A172 (cell line): ENCODE data around the gene PLXNC1. TPM values are rescaled to one million over a fixed set of nuclear protein-coding genes. Genes with fewer than 3 reads are reported as not detected.

Experiments
- DNase-seq: peaks from one replicate; pipeline ENCODE4 v3.0.0-alpha.2; 2015; ENCODE audit warnings: low spot score
- total RNA-seq: library from RNA; depleted of rRNA; stranded (reverse); fragments of >200 nt; shearing (Covaris generic); gene quantifications from 2 replicates; pipeline ENCODE4 v1.2.3, GENCODE V29; 2014

PLXNC1 gene
- total RNA-seq, 1 experiment from 2014 or later: 0.07 TPM

DNA sequence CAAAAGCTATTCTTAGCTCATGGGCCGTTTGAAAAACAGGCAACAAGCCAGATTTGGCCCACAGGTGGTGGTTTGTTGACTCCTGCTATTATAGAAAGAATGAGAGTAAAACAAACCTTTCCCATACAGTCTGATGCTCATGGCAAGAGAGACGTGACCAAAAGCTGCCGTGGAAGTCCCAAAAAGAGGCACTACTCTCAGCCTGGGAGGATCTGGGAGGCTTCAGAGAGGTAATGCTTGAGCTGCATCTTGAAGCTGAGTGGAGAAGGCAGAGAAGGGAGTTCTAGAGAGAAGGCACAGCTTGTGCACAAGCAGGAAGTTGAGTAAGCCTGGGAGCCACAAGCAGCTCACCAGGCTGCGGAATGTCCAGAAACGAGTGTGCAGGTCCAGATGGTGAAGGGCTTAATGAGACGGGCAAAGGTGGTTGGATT lies 9.6 kb downstream of the PLXNC1 start:
- no peak for DNase-seq

DNA sequence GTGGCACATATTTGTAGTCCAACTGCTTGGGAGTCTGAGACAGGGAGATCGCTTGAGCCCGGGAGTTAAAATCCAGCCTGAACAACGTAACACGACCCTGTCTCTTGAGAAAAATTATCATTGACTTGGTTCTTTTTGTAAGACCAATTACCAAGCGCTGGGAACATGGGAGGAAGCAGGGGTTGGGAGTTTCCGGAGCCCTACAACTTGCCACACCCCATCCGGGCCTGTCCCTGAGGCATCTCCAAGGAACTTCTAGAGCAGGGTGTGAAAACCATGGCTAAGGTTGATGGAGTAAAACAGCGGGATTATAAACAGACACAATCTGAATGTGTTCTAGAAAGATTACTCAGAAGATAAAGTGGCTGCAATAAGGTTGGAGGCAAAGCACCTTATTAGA lies 10.3 kb downstream of the PLXNC1 start:
- DNase-seq: no peak

DNA sequence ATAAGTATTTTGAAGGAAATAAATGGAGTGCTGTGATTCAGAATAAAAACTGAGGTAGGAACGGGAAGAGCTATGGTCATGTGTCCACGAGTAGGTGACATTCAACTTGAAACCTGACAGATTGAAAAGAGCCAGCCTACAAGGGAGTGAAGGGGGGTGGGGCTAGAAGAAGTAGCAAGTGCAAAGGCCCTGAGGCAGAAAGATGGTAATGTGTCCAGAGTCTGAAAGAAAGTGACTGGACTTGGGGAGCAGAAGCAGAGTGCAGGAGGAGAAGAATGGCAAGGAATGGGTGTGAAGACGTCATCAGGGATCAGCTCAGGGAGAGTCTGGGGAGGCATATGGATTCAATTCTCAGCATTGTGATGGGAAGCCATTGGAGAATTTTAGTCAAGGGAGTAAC lies 13.7 kb downstream of the PLXNC1 start:
- DNase-seq: no peak

DNA sequence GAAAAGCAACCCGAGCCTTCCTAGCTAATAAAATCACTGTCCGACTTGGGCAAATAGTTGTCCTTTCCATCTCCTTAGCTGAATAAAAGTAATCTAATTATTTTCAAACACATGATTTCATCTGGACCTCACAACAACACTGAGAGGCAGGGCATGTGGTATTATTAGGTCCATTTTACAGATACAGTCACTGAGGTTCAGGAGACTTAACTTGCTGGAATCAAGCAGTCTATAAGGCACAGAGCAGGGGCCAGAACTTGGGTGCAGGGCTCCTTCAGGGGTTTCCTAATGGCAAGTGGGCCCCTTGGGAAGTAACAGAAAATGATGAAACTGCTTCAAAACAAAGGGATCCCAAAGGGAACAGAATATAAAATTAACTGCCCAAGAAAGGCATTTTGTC lies 15.5 kb downstream of the PLXNC1 start:
- DNase-seq: no peak

DNA sequence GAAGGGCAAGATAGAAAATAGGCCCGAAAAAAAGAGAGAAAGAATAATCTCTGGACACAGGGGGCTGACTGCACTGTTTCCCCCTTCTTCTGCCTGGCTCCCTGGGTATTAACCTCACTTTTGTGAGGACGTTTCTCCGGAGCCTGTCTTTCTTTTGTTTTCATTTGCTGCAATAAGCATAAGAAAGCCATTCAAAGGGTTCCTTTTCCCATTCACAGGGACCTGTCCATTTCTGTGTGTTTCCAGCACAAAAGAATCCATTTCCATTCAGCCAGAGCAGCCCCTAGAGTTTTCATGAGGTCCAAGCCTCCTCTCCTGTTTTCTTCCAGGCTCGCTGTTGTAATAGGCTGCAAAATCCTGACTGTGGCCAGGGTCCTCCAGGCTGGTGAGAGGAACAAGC lies 16.8 kb downstream of the PLXNC1 start:
- no peak for DNase-seq

DNA sequence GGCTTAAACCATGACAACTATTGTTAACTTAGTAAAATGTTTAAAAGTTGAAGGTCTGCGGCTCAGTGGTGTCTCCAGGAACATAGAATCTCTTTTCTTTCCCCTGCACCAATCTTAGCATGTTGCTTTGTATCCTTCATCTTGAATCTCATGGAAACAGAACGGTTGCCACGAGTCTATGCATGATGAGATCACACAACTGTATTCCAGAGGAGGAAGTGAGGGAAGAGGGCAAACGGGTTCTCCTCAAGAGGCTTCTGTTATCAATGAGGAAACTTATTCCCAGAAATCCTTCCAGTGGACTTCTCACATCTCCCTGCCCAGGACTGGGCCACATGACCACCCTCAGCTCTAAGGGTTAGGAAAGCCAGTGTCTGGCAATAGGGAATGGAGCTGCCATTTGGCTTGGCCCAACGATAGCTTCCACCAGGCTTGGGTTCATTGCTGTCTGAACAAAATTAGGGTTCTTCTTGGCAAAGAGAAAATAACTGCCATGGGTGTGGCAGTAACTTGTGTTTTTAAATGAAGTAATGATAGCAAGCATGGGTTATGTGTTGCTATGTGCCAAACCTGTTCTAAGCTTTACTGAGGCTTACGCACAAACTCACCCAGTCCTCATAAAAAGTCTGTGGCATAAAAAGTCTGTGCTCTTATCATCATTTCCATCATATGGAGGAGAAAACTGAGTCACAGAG lies 17.4 kb downstream of the PLXNC1 start:
- DNase-seq: no peak

DNA sequence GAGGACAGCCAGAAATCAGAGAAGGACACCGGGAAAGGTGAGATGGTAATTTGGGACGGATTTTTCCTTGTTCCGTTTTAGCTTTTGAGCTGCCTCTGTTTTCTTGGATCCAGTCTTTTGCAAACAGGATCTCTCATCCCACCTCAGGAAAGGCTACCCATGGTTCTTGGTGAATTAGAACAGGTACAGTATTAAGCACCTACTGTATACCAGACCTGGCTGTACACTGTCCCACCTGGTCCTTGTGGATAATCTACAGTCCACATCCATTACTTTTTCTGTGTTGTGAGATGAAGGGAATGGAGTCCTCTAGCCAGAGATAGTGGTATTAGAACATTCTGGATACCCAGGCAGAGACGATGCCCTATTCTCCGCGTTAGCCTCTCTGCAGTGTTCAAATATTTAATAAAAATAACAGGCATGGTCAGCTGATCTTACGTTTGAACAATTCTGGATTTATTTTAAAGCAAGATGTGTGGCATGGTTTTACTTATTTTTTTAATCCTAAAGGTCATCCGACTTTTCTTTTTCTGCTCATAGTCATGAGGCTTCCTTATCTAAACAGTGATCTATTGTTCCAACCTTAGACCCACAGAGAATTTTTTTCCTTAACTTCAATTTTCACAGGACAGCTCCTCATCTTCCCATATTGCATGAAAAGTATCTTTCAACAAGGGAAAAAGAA lies 18.8 kb downstream of the PLXNC1 start:
- no peak for DNase-seq

DNA sequence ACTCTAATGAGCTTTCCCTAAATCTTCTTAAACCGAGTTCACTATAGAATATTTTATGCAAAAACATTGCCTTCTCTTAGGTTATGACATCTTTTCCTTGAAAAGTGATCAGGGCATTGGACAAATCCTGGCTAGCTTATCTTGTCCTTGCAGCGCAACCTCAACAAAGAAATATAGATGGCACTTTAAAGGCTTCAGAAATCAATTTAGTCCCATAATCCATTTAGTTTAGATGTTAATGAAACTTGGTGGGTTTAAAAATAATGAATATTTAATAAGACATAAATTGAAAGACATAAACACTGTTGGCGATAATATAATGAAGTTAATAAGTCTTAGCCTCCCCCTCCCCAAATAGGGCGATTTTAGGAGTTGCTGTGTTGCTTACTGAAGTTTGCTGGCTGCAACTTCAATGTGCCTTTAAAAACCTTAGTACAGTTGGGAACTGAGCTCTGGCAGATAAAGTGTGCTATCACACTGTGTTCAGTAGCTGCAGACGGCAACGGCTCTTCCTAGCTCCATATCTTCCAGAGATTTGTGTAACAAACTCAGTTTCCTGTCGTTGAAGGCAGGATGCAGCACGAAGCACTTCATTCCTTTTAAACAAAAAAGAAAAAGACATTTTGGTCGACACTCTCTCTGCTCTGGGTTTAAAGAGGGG lies 19.5 kb downstream of the PLXNC1 start:
- no peak for DNase-seq

DNA sequence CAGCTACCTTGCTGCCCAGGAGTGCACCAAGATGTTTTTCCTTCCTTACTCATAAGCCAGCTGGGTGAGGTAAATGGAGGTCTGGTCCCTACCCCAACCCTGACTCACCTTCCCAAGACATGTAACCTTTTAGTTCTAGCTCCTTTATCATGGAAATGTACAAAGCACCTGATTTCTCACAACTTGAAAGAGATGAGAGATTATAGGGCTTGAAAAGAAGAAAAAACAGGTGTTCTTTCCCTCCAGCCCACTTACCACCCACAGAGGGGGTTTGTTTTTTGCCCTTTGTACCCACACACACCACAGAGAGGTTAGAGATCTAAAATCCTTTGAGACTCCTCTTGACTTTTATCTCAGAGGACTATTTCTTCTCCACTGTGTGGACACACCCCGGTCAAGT lies 21.1 kb downstream of the PLXNC1 start:
- no peak for DNase-seq

DNA sequence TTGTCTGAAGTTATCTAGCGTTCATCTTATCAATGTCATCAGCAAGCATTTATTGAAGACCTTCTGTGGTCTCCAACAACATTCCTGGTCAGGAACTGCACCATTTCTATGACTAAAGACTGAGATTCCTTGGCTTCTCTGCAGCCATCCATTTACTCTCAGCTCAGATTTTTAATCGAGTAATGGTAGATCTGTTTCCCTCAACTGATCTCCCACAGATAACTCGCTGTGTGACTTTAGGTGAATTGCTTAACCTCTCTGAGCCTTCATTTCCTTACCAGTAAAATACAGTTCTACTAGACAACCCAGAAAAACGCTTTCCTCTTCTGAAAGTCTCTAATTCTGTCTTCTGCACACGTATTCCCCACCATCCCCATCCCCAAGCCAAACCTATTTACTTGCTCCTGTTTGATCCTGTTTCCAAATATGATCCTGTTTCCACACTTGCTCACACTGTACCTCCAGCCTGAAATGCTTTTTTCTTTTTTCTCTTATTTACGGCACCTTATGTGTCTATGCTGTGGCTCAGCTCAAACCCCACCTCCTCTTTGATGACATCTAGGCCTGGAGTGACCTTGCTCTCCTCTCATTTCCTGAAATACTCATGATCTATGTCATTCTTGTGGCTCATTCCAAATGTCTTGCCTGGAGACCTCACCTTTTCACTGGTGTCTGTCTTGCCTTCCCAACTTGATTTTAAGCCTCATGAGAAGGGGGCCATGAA lies 21.8 kb downstream of the PLXNC1 start:
- no peak for DNase-seq

DNA sequence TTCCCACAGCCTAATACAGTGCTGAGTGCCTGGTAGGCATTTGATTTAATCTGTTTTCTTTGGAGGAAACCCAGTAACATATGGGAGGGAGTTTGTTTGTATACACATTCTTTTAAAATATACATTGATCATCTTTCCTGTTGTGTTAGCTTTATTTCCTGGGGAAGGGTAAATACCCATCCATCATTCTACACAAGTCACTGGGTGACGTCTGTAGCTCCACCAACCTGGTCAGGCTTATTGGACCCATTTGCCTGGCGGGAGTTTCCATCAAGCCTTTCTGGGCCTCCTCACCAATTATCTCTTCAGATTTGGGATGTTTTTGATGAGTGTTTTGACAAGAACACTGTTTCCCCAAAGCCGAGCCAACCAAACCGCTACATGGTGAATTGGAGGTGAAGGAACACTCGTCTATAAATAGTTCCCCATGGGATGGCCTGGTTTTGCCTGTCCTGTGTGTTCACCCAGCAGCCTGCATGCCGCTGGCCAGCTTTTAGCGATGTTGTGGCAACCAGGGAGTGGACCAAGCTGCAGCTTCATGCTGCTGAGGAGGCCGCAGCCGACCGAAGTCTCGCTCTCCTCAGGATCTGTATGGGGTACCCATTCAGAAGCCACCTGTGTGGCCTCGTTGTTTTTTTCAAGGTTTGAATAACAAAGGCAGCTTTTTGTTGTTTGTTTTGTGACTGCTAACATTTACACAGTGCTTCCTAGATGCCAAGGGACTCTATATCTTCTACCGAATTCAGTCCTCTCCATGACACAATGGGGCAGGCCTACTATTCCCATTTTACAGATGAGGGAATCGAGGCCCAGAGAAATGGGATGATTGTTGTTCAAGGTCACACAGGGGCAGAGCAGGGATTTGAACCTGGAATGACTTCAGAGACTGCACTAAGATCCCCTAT lies 22.6 kb downstream of the PLXNC1 start:
- DNase-seq: no peak

DNA sequence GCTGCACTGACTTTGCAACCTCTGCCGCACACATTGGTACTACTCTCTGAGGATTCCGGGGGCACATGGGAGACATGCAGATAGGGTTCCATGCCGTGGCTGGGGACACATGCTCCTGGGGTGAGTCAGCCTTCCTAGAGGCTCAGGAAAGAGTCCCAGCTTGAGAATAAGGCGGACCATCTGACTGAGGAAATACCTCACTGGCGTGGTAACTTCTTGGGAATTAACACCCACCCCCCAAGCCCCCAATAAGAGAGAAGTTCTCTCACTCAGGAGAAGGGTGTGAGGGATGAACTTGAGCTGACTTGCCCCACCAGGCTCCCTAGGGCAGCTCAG lies 23.2 kb downstream of the PLXNC1 start:
- DNase-seq: peak; percentile 17

DNA sequence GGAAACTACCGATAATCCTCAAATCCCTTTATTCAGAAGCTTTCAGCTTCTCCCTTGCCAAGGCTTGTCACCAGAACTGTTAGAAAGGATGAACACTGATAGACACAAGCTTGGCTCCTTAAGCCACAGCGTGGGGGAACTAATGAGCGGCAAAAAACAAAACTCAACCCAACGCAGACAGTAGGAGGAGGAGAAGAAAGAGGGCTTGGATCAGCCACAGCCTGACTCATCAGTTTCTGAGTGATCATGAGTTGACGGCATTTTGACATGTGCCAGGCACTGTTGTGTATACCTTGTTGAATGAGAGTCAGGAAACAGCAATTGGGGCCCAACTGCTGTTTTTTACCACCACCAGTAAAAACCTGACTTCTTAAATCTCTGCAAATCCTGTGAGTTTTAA lies 23.7 kb downstream of the PLXNC1 start:
- DNase-seq: no peak

DNA sequence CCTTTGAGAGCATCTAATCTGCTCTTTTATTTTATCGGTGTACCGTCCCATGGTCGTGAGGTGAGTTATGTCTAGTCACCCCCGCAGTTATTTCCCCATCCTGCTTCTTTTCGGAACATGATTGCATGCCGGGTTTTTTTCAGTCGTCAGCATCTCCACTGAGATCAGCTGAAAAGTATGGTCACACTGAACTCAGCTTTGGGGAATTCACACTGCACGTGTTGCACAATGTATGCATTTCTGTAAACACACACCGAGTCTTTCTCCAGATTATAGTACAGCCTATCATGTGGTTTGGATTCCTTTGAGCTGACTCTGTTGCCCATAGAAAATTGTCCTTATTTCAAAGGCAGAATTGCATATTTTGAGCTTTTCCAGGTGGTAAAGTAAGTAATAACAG lies 24.6 kb downstream of the PLXNC1 start:
- DNase-seq: peak; percentile 26

DNA sequence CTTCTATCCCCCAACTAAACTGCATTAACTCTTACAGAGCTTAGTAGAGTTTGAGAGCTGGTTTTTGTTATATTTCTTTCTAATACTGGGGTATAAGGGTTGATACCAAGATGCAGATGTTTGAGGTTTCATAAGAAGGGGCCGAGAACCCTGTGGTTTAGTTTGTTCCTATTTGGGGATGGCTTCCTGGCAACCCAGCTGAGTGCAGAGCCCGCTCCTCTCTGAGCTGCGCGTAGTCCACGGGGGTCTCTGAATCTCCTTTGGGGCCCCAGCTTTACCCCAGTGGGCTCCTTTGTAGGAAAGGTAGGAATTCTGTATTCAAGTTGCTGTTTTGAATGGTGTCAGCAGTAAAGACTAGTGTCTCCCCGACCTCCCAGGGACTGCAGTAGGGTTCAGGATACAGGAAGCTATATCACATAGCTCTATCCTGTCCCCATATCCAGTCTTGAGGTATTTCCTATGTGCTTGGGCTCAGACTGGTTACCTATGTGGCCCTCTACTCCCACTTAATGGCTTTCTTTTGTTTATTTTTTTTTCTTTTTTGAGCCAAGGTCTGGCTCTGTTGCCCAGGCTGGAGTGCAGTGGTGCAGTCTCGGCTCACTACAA lies 25.4 kb downstream of the PLXNC1 start:
- no peak for DNase-seq

DNA sequence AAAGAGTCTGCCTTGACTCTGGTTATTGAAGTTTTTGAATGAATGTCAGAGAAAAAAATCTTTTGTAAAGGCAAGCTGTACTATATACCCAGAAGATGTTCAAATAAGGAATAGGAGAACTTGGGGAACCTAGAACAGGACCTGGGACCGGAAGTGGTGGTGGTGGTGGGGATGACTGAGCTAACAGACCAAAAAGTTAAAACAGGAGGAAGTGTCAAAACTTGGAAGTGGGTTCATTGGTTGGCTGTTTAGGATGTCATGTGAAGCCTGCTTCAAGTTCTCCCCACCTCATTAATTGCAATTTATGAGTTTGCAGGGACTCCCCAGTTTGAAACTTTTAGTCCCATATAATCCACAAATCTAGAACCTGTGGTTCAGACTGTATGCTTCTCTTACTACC lies 26.2 kb downstream of the PLXNC1 start:
- DNase-seq: no peak

DNA sequence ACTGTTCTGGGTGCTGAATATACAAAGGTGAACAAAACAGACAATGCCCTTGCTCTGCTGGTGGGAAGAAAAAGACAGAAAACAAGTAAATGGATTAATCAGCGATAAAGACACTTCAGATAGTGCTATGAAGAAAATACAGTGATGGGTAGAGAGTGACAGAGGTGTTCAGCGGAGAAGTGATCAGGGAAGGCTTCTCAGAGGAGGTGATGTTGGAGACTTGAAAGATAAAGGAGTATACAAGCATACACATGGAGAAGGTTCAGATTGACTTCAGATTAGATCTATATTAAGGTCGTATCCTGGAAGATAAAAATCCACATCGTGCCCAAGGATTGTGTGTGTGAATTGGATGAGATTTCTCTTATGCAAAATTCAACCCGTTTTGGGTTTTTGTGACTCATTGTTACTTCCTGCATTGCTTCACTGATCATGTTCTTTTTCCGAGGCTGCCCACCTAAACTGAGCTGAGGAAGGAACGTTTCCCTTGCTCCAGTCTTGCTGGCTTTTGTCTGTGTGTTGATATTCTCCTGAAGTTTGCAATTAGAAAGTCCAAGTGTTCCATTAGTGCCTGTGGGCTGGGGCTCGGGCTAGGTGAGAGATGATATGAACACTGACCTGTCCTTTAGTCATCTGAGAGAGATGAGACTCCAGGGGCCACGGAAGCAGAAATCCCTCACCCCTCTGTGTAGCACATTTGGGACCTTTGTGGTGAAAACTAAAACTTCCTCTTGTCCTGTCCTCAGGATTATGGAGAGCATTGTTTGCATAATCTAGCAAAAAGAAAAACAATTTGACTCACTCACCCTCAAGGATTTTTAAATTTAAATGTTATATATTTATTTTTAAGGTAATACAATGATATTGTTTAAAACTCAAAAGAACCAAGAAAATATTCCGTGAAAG lies 27.6 kb downstream of the PLXNC1 start:
- peak; percentile 4 for DNase-seq

DNA sequence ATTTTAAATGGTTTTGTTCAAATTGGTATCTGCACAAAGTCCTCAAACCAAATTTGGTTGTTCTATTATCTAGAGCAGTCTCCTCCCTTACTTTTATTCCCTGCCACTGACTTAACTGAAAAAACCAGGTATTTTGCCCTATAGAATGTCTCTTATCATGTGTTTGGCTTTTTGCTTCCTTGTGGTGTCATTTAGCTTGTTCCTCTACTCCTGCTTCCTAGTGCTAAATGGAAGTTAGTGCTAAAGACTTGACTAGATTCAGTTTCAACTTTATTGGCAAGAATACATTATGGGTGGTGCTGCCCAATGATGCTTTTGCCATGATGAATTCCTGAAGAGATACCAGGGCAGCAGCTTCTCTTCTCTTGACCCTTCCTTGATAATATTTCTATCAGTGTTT lies 29.7 kb downstream of the PLXNC1 start:
- DNase-seq: no peak

DNA sequence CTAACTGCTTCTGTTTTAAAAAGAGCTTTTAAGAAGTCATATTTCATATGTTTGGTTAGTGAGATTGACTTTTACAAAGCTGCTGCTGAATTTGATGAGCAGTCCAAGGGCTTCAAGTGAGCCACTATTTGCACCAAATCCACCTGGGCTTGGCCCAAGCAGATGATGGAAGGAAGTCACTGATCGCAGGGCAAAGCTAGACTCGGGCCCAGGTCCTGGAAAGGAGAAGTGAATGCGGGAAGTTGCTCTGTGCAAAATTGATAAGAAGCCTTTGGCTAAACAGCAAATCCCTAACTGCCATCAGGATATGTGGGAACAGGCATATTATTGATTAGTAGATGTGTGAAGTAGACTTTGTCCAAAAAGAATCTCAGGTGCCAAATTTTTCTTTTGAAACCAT lies 30.5 kb downstream of the PLXNC1 start:
- no peak for DNase-seq

DNA sequence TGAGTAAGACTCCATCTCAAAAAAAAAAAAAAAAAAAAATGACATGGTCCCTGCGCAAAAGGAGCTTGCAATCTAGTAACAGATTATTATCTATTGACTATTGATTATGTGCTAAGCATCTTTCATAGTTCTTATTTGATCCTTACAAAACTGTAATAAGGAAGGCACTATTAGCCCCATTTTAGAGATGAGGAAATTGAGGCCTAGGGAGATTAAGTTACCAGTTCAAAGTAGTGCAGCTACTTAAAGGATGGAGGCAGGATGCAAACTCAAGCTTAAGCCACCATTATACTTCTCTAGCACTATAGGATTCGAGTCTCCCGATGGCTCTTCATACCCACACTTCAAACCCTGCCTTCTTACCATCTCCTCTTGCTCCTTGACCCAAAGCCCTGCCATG lies 31.3 kb downstream of the PLXNC1 start:
- DNase-seq: no peak
